ENCODE measurements around the gene PHACTR4.
"Not testable (repeated sequence)": the region's sequence is repeated elsewhere in the genome, so short reads cannot be mapped to it uniquely, and the experiment has no call there.

Gene PHACTR4

DNA sequence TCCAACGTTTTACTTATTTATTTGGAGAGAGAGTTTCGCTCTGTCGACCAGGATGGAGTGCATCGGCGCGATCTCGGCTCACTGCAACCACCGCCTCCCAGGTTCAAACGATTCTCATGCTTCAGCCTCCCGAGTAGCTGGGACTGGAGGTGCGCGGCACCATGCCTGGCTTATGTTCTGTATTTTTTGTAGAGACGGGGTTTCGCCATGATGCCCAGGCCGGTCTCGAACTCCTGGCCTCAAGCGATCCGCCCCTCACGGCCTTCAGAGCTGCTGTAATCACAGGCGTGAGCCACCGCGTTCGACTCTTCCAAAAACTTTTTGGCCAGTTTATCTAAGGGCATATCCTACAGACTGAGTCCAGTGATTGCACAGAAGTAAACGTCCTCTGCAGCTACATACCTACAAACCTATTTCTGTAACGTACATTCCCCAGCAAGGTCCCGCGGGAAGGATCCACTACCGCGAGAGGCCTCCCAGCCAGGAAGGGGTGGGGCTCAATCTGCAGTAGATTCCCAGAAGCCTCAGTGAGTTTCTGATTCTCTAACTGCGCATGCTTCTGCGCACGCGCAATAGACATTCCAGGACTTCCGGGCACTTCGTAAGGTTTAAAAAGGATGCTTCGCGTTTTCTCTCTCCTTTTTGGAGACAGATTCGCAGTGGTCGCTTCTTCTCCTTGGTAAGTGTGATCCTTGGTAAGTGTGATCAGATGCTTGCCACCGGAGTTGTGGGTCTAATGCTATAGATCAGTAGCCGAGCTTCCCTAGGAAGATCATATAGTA lies 136.1 kb downstream of the PHACTR4 start, which contains the start of gene RCC1:
Gene RCC1, plus strand, starts transcription at position 638 of the 782 bp plus-strand sequence. CDS start 23,824 bp downstream, outside the sequence.
- DNase-seq: peak; percentile 93 to 94

DNA sequence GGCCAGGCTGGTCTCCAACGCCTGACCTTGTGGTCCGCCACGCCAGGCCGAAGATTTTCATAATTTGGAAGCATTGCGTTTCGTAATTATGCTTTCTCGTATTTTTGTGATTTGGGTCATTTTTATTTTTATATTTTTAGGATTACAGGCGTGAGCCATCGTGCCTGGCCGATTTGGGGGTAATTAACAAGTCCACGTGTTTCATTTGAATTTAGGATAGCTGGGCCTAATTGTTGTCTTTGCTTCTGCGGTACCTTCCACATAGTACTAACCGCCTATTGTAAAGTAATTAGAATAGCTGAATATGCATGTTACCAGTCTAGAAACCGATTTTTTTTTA lies 137.3 kb downstream of the PHACTR4 start:
- peak in 1 of 2 donors; percentile 41 for DNase-seq

DNA sequence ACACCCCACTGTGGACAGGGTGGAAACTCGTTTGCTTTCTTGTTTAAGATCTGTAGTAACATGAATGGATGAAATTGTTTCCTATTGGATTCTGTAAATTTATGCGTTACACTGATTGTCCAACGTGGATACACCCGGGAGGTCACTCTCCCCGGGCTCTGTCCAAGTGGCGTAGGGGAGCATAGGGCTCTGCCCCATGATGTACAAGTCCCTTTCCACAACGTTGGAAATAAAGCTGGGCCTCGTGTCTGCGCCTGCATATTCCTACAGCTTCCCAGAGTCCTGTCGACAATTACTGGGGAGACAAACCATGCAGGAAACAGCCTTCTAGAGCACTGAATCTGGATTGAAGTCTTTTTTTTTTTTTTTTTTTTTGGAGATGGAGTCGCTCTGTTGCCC lies 137.7 kb downstream of the PHACTR4 start:
- DNase-seq: peak; percentile 55 to 59

- peak; percentile 46 to 48 for DNase-seq
These were observed 138.3 kb downstream of the PHACTR4 start for GRCh38 chr1:28507646-28508434.

- DNase-seq: peak; percentile 38 to 52
These were observed 138.9 kb downstream of the PHACTR4 start for GRCh38 chr1:28508435-28508754.

- peak; percentile 50 to 66 for DNase-seq
These were observed 140.2 kb downstream of the PHACTR4 start for GRCh38 chr1:28509705-28510272.

- DNase-seq: peak; percentile 50 to 59
These were observed 140.9 kb downstream of the PHACTR4 start for GRCh38 chr1:28510273-28510969.

GRCh38 chr1:28510970-28511440 lies 141.5 kb downstream of the PHACTR4 start:
- DNase-seq: peak in 1 of 2 donors; percentile 40

DNA sequence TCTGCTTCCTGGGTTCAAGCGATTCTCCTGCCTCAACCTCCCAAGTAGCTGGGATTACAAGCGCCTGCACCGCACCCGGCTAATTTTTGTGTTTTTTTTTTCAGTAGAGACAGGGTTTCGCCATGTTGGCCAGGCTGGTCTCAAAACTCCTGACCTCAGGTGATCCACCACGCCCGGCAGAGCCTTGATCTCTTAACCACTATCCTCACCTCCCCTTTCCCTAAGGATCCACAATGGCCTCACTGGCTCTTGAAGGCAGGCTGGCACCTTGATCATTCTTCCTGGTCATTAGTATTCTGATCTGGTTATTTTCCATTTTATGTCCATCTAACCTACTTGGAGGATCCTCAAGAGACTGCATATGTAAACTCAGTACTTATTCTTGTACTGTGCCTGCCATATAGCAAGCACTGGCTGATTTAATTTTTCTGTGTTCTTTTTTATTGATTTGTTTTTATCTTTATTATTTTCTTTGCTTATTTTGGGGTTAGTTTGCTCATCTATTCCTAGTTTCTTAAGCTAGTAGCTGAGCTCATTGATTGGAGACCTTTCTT lies 142.6 kb downstream of the PHACTR4 start:
- peak; percentile 33 to 56 for DNase-seq

DNA sequence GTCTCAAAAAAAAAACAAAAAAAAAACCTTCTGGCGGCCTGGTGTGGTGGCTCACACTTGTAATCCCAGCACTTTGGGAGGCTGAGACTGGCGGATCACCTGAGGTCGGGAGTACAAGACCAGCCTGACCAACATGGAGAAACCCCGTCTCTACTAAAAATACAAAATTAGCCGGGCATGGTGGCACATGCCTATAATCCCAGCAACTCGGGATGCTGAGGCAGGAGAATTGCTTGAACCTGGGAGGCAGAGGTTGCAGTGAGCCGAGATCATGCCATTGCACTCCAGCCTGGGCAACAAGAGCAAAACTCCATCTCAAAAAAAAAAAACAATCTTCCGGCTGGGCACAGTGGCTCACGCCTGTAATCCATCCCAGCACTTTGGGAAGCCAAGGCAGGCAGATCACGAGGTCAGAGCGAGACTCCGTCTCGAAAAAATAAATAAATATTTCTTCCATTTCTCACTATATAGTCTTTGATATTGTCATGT lies 144.9 kb downstream of the PHACTR4 start:
- DNase-seq: peak; percentile 34 to 49

GRCh38 chr1:28516518-28516956 lies 147.0 kb downstream of the PHACTR4 start:
- DNase-seq: no peak

DNA sequence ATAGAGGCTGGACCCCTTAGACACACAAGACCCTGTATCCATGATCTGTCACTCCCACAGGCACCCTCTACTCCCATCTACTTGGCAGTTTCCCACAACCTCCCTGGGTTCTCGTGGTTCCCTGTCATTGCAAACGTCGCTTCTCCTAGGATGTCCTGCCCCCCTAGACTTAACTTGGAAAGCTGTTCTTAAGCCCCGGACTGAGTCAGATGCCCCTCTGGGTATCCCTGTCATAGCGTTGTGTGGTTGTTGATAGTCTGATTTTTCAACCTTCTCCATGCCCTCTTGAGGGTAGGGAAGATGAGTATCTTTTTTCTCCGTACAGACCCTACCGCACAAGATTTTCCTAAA lies 148.1 kb downstream of the PHACTR4 start:
- DNase-seq: peak; percentile 27 to 29

DNA sequence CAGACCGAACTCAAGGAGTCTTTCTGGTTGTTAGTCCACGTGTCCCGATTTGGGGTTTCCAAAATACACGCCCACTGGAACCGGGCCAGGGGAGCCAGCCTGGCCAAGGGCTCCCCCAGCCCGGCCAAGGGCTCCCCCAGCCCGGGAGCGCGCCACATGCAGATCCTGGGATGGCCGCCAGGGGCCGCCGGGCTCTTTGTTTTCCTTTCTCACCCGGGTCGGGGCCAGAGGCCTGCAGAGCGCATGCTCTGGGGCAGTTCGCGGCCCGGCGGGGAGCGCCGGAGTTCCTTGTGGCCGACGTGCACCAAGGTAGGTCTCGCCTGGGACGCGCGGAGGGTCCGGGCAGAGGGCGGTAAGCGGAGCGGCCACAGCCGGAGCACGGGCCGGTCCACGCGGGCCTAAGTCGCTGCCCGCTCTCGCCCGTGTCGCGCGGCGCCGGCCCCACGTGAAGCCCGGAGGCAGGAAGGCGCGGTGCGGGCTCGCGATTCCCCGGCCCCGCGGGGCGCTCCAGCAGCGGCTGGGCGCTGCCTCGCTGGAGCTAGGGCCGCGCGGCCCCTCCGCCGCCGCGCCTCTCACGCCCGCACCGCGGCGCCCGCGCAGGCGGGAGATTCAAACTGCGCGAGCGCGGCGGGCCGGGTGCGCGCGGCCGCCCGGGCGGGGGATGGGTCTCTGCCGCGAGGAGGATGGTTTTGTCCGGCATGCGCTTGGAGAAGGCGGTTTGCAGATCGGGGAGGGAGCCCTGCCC lies 148.6 kb downstream of the PHACTR4 start:
- DNase-seq: peak; percentile 92 to 95

GRCh38 chr1:28518745-28519341 lies 149.3 kb downstream of the PHACTR4 start:
- DNase-seq: peak; percentile 57 to 59

- DNase-seq: no peak
These were observed 150.6 kb downstream of the PHACTR4 start for GRCh38 chr1:28519946-28520725.

DNA sequence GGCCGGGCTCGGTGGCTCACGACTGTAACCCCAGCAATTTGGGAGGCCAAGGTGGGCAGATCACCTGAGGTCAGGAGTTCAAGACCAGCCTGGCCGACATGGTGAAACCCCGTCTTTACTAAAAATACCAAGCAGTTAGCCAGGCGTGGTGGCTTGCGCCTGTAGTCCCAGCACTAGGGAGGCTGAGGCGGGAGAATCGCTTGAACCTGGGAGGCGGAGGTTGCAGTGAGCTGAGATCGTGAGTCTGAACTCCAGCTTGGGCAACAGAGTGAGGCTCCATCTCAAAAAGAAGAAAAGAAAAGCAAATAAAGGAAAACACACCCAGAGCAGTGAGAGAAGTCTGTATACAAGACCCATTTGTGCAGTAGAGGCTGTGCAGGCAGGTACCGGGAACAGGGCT lies 151.3 kb downstream of the PHACTR4 start:
- not testable (repeated sequence) for DNase-seq

DNA sequence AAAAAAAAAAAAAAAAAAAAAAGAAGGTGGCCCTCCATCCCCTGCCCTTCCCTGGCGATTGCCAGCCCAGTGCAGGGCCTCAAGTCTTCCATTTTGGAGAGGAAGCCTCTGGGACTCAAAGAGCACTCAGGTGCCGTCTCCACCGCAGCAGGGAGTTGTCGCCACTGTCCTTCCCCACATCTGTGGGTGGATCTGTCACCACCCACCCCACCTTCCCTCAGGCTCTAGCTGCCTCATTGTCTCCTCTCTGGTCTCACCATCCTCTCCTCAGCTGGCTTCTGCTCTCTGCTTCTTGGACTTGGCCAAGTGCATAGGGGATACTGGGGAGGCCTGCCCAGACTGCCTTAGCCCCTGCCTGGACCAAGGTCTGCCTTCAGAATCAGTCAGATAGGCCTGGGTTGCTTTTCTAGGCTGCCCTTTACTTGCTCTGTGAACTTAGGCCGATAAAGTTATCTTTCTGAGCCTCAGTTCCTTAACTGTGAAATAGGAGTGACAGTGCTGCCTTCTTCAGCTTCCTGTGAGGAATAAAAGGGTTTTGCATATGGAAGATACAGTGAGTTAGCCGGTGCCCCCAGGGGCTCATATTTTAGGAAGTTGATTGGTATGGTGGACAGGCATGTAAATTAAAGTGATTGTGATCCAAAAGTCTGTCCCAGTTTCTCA lies 152.1 kb downstream of the PHACTR4 start:
- no peak for DNase-seq

DNA sequence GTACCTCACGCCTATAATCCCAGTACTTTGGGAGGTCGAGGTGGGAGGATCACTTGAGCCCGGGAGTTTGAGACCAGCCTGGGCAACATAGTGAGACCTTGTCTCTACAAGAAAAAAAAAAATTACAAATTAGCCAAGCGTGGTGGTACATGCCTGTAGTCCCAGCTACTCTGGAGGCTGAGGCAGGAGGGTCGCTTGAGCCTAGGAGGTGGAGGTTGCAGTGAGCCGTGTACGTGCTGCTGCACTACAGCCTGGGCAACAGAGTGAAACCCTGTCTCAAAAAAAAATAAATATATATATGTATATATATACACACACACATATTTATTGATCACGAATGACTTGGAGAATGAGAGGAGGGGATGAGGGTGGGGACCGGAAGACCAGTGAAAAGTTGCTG lies 153.0 kb downstream of the PHACTR4 start:
- not testable (repeated sequence) for DNase-seq

- DNase-seq: not testable (repeated sequence)
These were observed 155.6 kb downstream of the PHACTR4 start for GRCh38 chr1:28525002-28525642.

All from stimulated activated CD4-positive, alpha-beta T cell treated with anti-CD3 and anti-CD28 coated beads, Interleukin-2, amount 100 ng/mL, for 24 hours (primary cell).